ENCODE measurements around the gene ALAD.
A peak's percentile ranks its signal among the peaks of the same experiment; 100 is the strongest.
"Not testable (repeated sequence)": the region's sequence is repeated elsewhere in the genome, so short reads cannot be mapped to it uniquely, and the experiment has no call there.

ALAD gene

DNA sequence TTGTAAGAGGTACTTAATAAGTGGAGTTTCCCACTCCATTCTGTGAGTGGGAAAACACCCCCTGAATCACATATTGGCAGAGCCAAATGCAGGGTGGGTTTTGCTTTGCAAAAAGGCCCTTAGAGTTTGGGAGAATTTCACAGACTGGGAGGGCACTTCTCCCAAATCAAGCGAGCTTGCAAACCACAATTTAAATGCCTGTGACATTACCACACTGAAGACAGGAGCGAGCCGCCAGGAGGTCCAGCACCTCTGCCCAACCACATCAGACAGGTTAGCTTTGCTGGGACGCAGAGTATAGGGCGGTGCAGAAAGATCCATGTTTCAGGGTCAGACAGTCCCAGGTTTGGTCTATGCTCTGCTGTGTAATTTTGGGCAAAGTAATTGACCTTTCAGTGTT, 2.3 kb downstream of the ALAD start:
- no peak for DNase-seq (ENCODE audit: low read depth in 2 of 2)

DNA sequence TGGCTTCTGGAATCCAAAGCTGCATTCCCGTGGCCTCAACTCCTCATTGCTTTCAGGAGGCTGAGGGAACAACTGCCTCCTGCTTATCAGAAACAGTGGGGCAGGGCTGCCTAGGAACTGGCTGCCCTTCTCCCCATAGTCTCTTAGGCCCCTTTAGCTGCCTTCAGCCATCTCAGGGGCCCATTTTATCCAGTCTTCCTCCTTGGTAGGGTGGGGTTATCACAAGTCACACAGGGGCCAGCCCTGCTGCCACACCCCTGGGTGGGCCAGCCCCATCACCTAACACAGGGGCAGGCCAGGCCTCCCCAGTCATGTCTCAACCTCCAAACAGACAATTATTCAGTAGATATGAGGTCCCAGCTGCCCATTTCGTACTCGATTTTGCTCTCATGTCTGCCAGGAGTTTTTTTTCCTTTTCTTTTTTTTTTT, 3.9 kb downstream of the ALAD start:
- DNase-seq (ENCODE audit: low read depth in 2 of 2) = no peak

DNA sequence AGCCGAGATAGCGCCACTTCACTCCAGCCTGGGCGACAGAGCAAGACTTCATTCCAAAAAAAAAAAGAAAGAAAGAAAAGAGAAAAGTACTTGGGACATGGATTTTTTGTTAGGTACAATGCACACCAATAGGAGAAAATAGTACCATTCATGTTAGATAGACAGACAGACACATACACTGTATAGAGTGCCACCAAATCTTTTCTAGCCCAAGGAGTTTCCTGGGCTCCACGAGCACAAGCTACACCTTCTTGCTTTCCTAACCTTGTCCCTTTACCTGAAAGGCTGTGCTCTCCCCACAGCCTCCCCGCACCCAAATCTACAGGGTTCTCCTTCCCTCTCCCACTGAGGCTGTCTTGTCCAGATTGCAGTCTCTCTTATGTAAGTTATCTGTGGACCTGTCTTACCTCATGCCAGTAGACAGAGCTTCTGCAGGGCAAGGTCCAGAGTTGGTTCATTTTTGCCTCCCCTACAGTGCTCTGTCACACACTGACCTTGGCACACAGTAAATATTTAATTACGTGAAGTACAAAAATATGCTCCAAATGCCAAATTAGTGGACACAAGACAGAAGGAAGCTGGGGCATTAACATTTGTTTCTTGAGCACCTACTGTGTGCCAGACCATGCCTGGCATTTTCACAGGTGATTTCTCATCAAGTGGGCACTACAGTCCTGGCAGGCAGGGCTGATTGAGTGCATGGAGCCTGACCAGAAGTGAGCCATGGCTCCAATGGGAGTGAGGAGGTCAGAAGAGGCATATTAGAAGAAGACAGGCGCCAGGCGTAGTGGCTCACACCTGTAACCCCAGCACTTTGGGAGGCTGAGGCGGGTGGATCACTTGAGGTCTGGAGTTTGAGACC, 5.9 kb downstream of the ALAD start:
- no peak for DNase-seq (ENCODE audit: low read depth in 2 of 2)

DNA sequence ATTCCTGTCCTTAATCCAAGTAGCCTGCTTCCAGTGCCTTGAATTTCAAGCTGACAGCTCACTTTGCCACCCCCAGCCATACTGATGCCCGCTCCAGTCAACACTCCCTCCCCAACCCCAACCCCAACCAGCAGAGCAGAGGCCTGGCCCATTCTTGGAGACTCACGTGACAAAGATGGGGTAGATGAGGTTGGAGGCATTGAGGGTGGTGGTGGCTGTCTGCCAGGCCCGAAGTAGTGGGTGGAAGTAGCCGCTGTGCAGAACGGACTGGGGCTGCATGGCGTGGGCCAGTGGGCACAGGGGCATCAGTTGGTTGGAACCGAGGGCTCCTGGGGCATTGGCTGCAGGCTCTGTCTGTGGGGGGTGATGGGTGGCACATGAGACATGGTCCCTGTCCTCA, 7.8 kb downstream of the ALAD start:
- DNase-seq (ENCODE audit: low read depth in 2 of 2) = no peak

DNA sequence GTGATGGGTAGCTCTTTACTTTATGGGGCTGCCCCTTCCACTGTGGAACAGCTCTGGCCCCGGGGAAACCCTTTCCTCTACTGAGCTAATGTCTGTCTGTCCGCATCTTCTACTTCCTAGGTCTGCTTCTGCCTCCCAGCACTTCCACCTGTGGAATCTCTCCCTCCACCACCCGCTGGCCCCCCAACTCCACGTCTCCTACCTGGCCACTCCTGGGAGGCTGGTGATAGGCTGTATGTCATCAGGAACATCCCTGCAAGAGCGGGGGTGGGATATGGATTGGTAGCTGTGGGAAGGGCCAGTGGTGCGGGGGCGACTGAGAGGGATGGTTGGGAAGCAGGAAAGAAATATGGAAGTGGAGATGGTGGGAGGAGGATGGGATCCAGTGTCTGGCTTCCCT, 9.2 kb downstream of the ALAD start:
- DNase-seq (ENCODE audit: low read depth in 2 of 2) = no peak

DNA sequence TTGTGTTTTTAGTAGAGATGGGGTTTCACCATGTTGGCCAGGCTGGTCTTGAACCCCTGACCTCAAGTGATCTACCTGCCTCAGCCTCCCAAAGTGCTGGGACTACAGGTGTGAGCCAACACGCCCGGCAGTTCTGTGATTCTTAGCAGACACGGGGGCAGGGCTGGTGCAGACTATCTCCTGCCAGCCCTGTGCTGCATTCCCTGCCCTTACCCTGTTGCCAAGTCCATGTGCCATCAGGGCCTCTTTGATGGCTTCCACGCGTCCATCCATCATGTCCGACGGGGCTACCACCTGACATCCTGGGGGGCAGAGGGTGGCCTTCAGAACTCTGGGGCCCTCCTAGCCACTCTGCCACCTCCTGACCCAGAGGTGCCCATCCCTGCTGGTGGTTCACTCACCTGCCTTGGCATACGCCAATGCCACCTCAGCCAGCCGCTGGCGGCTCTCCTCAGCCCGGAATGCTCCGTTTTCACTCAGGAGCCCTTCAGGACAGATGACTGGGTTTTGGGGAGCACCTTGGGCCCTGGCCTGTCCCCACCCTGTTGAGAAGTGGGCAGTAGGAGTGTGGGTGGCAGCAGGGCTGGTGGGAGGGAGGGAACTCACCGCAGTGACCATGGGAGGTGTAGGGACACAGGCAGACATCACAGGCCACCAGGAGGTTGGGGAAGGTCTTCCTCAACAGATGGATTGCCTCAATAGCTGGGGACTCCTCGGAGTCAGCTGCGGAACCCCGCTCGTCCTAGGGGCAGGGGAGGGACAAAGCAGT, 10.7 kb downstream of the ALAD start:
- no peak for DNase-seq (ENCODE audit: low read depth in 2 of 2)

DNA sequence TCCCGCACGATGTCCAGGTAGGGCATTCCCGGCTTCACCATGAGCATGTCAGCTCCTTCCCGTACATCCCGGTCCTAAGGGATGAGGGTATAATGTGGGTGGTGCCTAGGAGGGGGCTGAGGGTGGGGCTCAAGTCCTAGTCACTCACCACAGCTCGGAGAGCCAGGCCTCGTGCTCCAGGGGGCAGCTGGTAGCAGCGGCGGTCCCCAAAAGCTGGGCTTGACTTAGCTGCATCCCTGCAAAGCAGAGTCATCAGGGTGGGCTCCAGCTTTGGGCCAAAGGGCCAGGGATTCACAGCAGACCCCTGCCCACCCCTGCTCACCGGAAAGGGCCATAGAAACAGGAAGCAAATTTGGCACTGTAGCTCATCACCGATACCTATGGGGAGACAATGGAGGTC, 11.6 kb downstream of the ALAD start:
- no peak for DNase-seq (ENCODE audit: low read depth in 2 of 2)

DNA sequence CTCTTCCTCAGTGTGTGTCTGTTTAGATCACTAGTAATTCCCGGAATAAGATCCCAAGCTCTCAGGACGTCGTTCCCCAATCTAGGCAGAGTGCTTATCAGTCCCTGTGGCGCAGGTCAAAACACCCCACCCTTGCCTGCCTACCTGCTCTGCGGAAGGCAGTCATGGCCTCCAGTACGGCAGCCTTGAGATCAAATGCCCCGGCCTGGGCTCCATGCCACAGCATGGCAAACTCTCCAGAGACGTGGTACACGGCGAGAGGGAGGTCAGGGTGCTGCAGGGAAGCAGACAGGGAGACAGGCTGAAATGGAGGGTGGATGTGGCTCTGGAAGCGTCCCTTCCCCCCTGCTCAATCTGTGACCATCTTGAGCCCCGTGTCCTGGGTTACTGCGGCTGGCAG, 12.3 kb downstream of the ALAD start:
- no peak for DNase-seq (ENCODE audit: low read depth in 2 of 2)

DNA sequence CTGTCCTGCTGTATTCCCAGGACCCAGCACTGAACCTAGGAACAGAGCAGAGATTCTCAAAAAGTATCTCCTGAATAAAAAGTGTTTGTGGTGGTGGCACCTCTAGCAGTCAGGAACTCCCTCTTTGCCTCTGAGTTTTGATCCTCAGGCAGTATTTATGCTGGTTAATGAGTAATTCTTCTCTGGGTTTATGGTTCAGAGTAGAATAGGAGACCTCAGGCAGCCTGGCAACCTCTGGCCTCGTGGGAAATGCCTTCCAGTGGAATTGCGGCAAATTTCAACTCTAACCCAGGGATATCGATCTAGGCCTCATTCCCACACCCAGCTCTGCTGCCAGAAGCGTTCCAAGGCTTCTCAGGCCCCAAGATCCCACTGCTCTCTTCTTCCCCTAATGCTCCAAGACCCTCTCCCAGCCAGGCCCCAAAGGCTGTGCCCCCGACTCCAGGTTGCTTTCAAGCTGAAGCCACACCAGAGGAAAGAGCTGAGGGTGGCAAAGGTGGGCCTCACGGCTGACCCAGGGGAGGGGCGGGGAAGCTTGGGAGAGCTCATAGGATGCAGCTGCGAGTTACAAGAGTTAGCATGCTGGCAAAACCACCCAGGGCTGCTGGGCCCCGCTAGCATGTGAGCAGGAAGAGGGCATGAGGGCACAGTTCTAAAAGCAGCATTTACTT, 13.4 kb downstream of the ALAD start:
- DNase-seq (ENCODE audit: low read depth in 2 of 2) = no peak

DNA sequence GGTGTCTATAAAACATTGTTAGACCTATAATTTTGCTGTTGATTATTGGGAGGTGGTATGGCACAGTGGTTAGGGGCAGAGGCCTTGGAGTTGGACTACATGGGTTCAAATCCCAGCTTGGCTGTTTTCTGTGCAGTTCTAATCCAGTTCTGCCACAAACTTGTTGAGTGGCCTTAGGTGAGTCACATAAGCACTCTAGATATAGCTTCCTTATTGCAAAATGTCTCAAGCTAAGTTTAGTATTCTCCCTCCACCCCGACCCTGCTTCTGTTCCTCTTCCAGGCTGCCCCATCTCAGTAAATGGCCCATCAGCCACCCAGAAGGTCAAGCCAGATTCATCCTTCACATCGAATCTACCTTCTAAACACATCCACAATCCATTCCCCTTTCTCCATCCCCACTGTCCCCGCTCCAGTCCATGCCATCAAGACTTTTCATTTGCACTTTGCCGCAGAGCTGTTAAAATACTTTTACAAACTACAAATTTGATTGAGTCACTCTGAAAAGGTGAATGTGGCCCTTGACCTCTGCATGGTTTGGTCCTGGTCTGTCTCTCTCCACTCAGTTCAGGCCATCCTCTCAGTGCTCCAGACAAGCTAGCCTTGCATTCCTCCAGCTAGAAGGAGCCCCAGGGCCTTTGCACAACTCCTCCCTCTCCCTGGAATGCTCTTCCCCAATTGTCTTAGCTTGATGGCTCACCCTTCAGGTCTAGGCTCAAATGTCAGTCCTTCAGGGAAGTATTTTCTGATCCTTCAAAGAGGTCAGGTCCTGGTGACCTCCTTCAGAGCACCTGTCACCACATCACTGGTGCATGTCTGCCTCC, 14.3 kb downstream of the ALAD start:
- no peak for DNase-seq (ENCODE audit: low read depth in 2 of 2)

DNA sequence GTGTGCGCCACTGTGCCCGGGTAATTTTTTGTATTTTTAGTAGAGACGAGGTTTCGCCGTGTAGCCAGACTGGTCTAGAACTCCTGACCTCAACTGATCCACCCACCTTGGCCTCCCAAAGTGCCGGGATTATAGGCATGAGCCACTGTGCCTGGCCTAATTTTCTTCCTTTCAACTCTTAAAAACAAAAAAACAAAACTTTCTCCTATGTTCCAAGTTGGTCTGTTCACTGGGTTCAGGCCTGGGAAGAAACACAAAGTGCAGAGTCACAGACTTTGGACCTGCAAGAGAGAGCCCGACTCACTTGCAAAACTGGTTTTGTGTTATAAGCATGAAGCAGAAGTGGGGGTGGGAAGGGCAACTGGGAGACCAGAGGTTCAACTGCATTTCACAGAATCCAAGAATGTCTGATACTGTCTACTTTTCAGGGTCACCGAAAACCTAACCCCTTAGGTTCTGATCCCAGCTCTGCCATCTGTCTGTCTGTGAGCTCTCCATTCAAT, 19.1 kb downstream of the ALAD start:
- no peak for DNase-seq (ENCODE audit: low read depth in 2 of 2)

DNA sequence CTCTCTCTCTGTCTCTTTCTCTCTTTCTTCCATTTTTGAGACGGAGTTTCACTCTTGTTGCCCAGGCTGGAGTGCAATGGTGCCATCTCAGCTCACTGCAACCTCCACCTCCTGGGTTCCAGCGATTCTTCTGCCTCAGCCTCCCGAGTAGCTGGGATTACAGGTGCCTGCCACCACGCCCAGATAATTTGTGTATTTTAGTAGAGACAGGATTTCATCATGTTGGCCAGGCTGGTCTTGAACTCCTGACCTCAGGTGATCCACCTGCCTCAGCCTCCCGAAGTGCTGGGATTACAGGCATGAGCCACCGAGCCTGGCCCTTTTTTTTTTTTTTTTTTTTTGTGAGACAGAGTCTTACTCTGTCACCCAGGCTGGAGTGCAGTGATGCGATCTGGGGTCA, 19.6 kb downstream of the ALAD start:
- DNase-seq (ENCODE audit: low read depth in 2 of 2) = not testable (repeated sequence)

DNA sequence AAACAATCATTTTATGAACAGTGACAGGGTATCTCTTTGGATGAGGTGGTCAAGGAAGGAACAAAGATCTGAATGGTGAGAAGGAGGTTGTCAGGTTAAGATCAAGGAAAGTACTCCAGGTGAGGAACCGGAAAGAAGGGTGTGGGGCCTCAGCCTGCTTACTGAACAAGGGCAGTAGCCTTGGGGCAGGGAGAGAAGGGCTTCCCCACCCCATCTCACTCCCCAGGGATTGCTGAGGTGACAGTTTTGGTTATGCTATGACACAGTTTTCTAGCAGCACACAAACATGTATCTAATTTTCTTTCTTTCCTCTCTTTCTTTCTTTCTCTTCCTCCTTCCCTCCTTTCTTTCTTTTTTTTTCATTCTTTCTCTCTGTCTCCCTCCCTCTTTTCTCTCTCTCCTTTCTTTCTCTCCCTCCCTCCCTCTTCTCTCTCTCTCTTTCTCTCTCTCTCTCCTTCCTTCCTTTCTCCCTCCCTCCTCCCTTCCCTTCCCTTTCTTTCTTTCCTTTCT, 20.2 kb downstream of the ALAD start:
- DNase-seq (ENCODE audit: low read depth in 2 of 2) = no peak

DNA sequence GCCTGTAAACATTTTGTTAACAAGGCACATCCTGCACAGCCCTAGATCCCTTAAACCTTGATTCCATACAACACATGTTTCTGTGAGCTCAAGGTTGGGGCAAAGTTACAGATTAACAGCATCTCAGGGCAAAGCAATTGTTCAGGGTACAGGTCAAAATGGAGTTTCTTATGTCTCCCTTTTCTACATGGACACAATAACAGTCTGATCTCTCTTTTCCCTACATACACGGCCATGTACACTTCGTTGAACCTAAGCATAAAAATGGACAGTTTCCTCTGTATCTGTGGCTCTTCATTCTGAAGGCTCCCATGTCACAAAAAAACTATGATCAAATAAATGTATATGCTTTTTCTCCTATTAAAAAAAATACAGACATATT, 21.3 kb downstream of the ALAD start:
- not testable (repeated sequence) for DNase-seq (ENCODE audit: low read depth in 2 of 2)

DNA sequence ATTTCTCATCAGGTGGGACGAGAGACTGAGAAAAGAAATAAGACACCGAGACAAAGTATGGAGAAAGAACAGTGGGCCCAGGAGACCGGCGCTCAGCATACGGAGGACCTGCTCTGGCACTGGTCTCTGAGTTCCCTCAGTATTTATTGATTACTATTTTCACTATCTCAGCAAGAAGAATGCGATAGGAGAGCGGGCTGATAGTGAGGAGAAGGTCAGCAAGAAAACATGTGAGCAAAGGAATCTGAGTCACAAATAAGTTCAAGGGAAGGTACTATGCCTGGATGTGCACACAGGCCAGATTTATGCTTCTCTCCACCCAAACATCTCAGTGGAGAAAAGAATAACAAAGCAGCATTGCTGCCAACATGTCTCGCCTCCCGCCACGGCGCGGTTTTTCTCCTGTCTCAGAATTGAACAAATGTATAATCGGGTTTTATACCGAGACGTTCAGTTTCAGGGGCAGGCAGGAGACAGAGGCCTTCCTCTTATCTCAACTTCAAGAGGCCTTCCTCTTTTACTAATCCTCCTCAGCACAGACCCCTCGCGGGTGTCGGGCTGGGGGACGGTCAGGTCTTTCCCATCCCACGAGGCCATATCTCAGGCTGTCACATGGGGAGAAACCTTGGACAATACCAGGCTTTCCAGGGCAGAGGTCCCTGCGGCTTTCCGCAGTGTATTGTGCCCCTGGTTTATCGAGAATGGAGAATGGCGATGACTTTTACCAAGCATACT, 21.8 kb downstream of the ALAD start:
- DNase-seq (ENCODE audit: low read depth in 2 of 2) = not testable (repeated sequence)

DNA sequence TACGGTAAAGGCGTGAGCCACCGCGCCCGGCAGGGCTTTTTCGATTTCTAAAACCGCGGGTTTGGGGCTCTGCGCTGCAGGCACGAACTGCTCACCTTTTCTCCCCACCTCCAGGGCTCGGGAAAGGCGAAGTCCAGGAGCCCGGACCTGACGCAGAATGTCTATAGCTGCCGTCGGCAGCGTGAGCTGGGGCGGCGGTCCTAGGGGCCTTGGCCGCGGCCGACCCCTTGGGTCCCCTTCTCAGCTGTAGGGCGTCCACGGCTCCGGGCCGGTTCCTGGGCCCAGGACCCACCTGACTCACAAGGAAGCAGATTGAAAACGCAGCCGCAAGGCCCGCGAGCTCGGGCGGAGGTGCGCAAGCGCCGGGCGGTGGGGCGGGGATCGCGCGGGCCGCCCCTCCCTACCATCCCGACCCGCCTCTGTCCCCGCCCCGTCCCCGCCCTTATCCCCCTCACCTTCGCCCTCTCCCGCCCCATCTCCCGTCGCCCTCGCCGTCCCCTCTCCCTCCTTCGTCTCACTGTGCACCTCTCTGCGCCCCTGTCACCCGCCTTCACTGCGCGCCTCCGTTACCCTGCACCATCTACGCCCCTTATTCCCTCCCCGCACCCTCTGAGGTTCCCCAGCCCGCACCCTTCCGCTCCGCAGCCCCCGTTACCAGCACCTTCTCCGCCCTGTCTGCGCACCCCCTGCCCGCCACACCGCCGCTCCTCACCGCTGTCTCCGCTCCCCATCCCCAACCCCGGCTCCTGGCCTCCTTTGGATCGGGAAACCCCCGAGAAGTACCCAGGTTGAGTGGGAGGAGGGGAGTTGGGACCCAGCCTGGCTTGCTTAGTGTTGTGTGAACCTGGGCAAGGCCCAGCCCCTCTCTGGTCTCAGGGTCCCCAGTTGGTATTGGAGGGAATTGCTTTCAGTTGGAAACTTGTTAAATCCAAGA, 24.2 kb downstream of the ALAD start, which contains the start of gene HDHD3:
TSS of gene HDHD3 (minus strand) at position 353 of the 934 bp plus-strand sequence. CDS start 2,632 bp downstream, outside the sequence.
- DNase-seq (ENCODE audit: low read depth in 2 of 2) = peak; percentile 54 to 71

DNA sequence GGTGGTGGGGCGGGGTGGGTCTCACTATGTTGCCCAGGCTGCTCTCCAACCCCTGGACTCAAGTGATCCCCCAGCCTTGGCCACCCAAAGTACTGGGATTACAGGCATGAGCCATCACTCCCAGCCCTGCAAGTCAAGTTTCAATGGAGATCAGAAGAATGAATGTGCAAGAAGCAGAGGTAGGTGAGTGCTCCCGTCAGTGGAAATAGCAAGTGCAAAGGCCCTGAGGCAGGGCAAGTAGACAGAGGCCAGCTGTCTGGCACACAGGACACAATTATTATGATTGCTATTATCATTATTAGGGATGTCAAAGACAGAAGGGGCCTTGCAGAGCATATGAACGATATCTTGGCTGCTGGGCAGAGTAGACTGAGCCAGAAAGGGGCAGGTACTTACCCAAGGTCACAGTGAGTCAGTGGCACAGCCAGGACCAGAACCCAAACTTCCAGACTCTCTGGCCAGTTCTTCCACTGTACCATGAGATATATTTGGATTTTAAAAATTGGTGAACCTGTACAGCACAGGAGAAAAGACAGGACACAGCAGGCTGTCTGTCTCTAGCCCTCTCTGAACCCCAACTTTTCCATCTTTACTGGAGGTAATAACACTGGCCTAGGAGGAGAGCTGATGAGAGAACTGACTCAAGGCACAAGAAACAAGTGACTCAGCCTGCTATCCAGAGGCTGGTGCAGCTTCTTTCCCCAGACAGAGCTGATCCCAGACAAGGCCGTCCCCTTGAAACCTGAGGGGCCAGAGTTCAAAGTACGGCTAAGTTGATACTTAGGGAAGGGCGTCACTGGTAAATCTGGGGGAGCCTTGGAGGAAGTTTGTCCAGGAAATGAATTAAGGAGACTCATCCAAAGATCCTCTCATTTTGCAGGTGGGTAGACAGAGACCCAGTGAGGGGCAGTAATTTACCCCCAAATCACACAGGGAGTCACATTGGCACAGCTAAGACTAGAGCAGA, 25.7 kb downstream of the ALAD start:
- DNase-seq (ENCODE audit: low read depth in 2 of 2) = no peak

All from stimulated activated CD8-positive, alpha-beta memory T cell treated with anti-CD3 and anti-CD28 coated beads, Interleukin-15, amount 100 ng/mL, for 4 hours (primary cell).